IMR-90 (cell line): ENCODE data around the gene HLA-E. TPM values are rescaled to one million over a fixed set of nuclear protein-coding genes. Genes with fewer than 3 reads are reported as not detected.

Experiments used
- ATAC-seq: fragments of 200-7000 bp; cut with Tn5 transposase; 2 replicates; pipeline ENCODE4 v1.9.1; 2020; ENCODE audit warnings: low read depth, mild to moderate bottlenecking, moderate library complexity
- BruUV-seq: library from RNA; stranded (reverse); fragments of 400-500 nt; replicated peaks from 2 replicates; lab custom pipeline; 2021; lab: Mats Ljungman, UMichigan
- CTCF ChIA-PET: fragments of 300-600 bp; formaldehyde crosslinking; extraction: SDS; loops from one replicate; lab custom pipeline; 2021; ENCODE audit warnings: antibody characterized with exemption; lab: Yijun Ruan, JAX
- POLR2A ChIA-PET: fragments of 300-600 bp; sonication (Branson Sonifier 250); formaldehyde crosslinking; loops from one replicate; lab custom pipeline; 2022; ENCODE audit warnings: antibody characterized with exemption; ENCODE audit not compliant: unreplicated experiment; lab: Charles Lee
- DNase-seq: peaks from one replicate; pipeline ENCODE4 v3.0.0; 2013
- H2AFZ ChIP-seq: replicated peaks from 2 replicates; pipeline ENCODE3; 2013; ENCODE audit warnings: low read length, mild to moderate bottlenecking; ENCODE audit not compliant: poor library complexity
- H2AK5ac ChIP-seq: 2 replicates; pipeline ENCODE4 v1.6.1; 2013; ENCODE audit warnings: low read depth, low read length, inconsistent platforms
- H2AK9ac ChIP-seq: replicated peaks from 2 replicates; pipeline ENCODE3; 2013; ENCODE audit warnings: mild to moderate bottlenecking, low read depth, low read length, moderate library complexity; ENCODE audit not compliant: poor library complexity
- H2BK120ac ChIP-seq: 2 replicates; pipeline ENCODE4 v1.6.1; 2013; ENCODE audit warnings: low read depth, low read length, inconsistent platforms
- H2BK15ac ChIP-seq: 3 replicates; pipeline ENCODE4 v1.6.1; 2013; ENCODE audit warnings: low read depth, low read length, inconsistent platforms
- H2BK20ac ChIP-seq: 2 replicates; pipeline ENCODE4 v1.6.1; 2013; ENCODE audit warnings: low read depth, mild to moderate bottlenecking, inconsistent platforms, low read length, moderate library complexity
- H2BK5ac ChIP-seq: 2 replicates; pipeline ENCODE4 v1.6.1; 2013; ENCODE audit warnings: mild to moderate bottlenecking, low read depth, low read length, inconsistent platforms; ENCODE audit not compliant: poor library complexity, severe bottlenecking
- H3K14ac ChIP-seq: replicated peaks from 2 replicates; pipeline ENCODE4 v1.6.1; 2013; ENCODE audit warnings: low read depth, low read length, inconsistent platforms
- H3K18ac ChIP-seq: 2 replicates; pipeline ENCODE4 v1.6.1; 2013; ENCODE audit warnings: low read depth, low read length, control low read depth
- H3K23ac ChIP-seq: 2 replicates; pipeline ENCODE4 v1.6.1; 2013; ENCODE audit warnings: low read depth, low read length, inconsistent platforms
- H3K27ac ChIP-seq: 2 replicates; pipeline ENCODE4 v1.5.1; 2013; ENCODE audit warnings: mild to moderate bottlenecking, control low read depth, low read length; ENCODE audit not compliant: insufficient read depth
- H3K27me3 ChIP-seq: 2 replicates; pipeline ENCODE4 v1.6.1; 2013; ENCODE audit warnings: low read length; ENCODE audit not compliant: control insufficient read depth, insufficient read depth
- H3K36me3 ChIP-seq: 2 replicates; pipeline ENCODE4 v1.6.1; 2013; ENCODE audit warnings: low read length, mixed read lengths; ENCODE audit not compliant: control insufficient read depth, insufficient read depth
- H3K4ac ChIP-seq: 2 replicates; pipeline ENCODE4 v1.6.1; 2013; ENCODE audit warnings: low read depth, low read length, inconsistent platforms
- H3K4me1 ChIP-seq: 2 replicates; pipeline ENCODE4 v1.6.1; 2013; ENCODE audit warnings: low read length, mixed read lengths; ENCODE audit not compliant: control insufficient read depth, insufficient read depth
- H3K4me2 ChIP-seq: 2 replicates; pipeline ENCODE4 v1.6.1; 2013; ENCODE audit warnings: low read depth, mild to moderate bottlenecking, control low read depth, low read length, moderate library complexity
- H3K4me3 ChIP-seq: 2 replicates; pipeline ENCODE4 v1.5.1; 2013; ENCODE audit warnings: low read depth, mild to moderate bottlenecking, control low read depth, low read length, moderate library complexity; ENCODE audit not compliant: insufficient read depth
- H3K56ac ChIP-seq: 2 replicates; pipeline ENCODE4 v1.6.1; 2013; ENCODE audit warnings: low read length, inconsistent platforms; ENCODE audit not compliant: insufficient read depth; ENCODE audit errors: extremely low read depth
- H3K79me1 ChIP-seq, 2 experiments: 2 replicates each; pipeline ENCODE4 v1.6.1; 2013; ENCODE audit warnings: low read length in 2 of 2, inconsistent platforms in 1 of 2, low read depth in 1 of 2
- H3K9ac ChIP-seq: 2 replicates; pipeline ENCODE4 v1.6.1; 2013; ENCODE audit warnings: low read depth, low read length, control low read depth
- H3K9me1 ChIP-seq: 2 replicates; pipeline ENCODE4 v1.6.1; 2013; ENCODE audit warnings: low read length, inconsistent platforms; ENCODE audit not compliant: insufficient read depth
- H3K9me3 ChIP-seq: 2 replicates; pipeline ENCODE4 v1.6.1; 2013; ENCODE audit warnings: low read length; ENCODE audit not compliant: control insufficient read depth, insufficient read depth
- H4K20me1 ChIP-seq: 2 replicates; pipeline ENCODE4 v1.6.1; 2013; ENCODE audit warnings: low read length, inconsistent platforms; ENCODE audit not compliant: insufficient read depth
- H4K5ac ChIP-seq: 2 replicates; pipeline ENCODE4 v1.6.1; 2013; ENCODE audit warnings: mild to moderate bottlenecking, low read depth, low read length, control low read depth
- H4K8ac ChIP-seq, 2 experiments: 2 replicates each; pipeline ENCODE4 v1.6.1; 2013; ENCODE audit warnings: low read depth in 2 of 2, low read length in 2 of 2, control low read depth in 1 of 2, inconsistent platforms in 1 of 2
- H4K91ac ChIP-seq: 2 replicates; pipeline ENCODE4 v1.6.1; 2013; ENCODE audit warnings: low read depth, low read length, inconsistent platforms; ENCODE audit not compliant: insufficient read depth
- RAD21 ChIP-seq: IDR thresholded peaks from 2 replicates; pipeline ENCODE4 v1.6.1; 2012; ENCODE audit warnings: low read length, improper control_type of control experiment
- RCOR1 ChIP-seq: IDR thresholded peaks from 2 replicates; pipeline ENCODE4 v1.6.1; 2012; ENCODE audit warnings: mild to moderate bottlenecking, low read length, improper control_type of control experiment; ENCODE audit not compliant: insufficient replicate concordance
- WGBS, 2 experiments: methylation state at CpG; one replicate each; pipeline versions ENCODE4 v1.1.5 to v1.1.7; 2013; ENCODE audit warnings: missing lambda C conversion rate in 2 of 2; ENCODE audit not compliant: insufficient read length in 1 of 2; ENCODE audit errors: extremely low coverage in 2 of 2; 5-methylcytosine and 5-hydroxymethylcytosine counted together
- dilution Hi-C: fragments of 300-500 bp; cut with HindIII; formaldehyde crosslinking; loops from one replicate; pipeline ENCODE4 v1.14.3; 2018; ENCODE audit warnings: low sequenced_read_pairs; ENCODE audit not compliant: unreplicated experiment
- in situ Hi-C: fragments of 300-500 bp; cut with MboI; formaldehyde crosslinking; loops from 3 replicates; pipeline ENCODE4 v1.14.3; 2019; ENCODE audit warnings: low sequenced_read_pairs, inconsistent platforms, mixed read lengths
- intact Hi-C: fragments of 100-400 bp; cut with micrococcal nuclease; formaldehyde crosslinking; loops from 2 replicates; pipeline ENCODE4 v1.10.0; 2022
- polyA plus RNA-seq, 3 experiments: library from polyadenylated mRNA; depleted of rRNA; stranded (reverse); fragments of >200 nt; gene quantifications; 2 replicates each; pipeline ENCODE4 v1.2.3, GENCODE V29; 2012; ENCODE audit warnings: low replicate concordance in 1 of 3
- total RNA-seq: library from RNA; depleted of rRNA; stranded (reverse); fragments of >200 nt; gene quantifications from 2 replicates; pipeline ENCODE4 v1.2.3, GENCODE V29; 2012

Gene HLA-E
- total and polyA plus RNA-seq, 2 of the 4 experiments (the other 2 are of a cell fraction), result 83.6 to 84.8 TPM

DNA sequence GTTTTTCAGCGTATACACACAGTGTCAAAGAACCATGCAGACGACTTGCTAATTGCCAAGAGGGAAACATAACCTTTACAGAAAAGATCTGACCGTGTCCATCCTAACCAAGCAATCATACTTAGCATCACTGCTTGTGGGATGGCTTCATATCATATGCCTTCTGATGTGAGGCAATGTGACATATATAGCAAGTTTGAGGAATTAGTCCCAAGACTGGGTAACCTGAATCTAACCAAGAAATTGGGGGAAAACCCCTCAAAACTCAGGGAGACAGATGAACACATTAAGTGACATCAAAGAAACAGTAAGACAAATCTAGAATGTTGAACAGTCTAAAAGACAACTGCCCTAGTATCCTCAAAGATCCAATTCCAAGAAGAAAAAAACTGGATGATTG is 48.6 kb downstream of the HLA-E start:
- no peak overlapping the region for H3K27ac ChIP-seq
- H3K4me3 ChIP-seq, result no peak overlapping the region
- TF ChIP-seq RCOR1 (no peak), RAD21 (no peak)
- H4K8ac ChIP-seq, result no peak overlapping the region
- H2BK5ac ChIP-seq, result no peak overlapping the region
- H3K36me3 ChIP-seq, result no peaks in the 10 kb centered on the region
- no TSS peak for BruUV-seq
- no peak overlapping the region for H2AK5ac ChIP-seq
- H2BK120ac ChIP-seq, result no peak overlapping the region
- H3K23ac ChIP-seq, result no peak overlapping the region
- dilution Hi-C loops (no loop called here), intact Hi-C loops (no loop called here), in situ Hi-C loops (loop anchor here (5.0 kb wide), 1 partner anchor 46 kb away; no protein-coding TSS in a partner anchor)
- H2BK20ac ChIP-seq, result no peak overlapping the region
- no peak overlapping the region for H3K9ac ChIP-seq
- H3K79me1 ChIP-seq, result no peaks in the 10 kb centered on the region
- H3K27me3 ChIP-seq, result no peaks in the 10 kb centered on the region
- CTCF ChIA-PET, result no interaction called here
- H3K56ac ChIP-seq, result no peak overlapping the region
- H3K18ac ChIP-seq, result no peak overlapping the region
- H2AK9ac ChIP-seq, result no peak overlapping the region
- H3K4me2 ChIP-seq, result no peak overlapping the region
- POLR2A ChIA-PET, result no interaction called here
- no peaks in the 10 kb centered on the region for H3K9me1 ChIP-seq
- no peak overlapping the region for H3K4ac ChIP-seq
- no peak overlapping the region for H2AFZ ChIP-seq
- no peaks in the 10 kb centered on the region for H3K9me3 ChIP-seq
- H4K91ac ChIP-seq, result no peak overlapping the region
- ATAC-seq (no peak), DNase-seq (no peak)
- no peak overlapping the region for H4K5ac ChIP-seq
- no CpG with 5 or more reads among the region's 3 CpGs for WGBS, 2 experiments
- no peak overlapping the region for H3K14ac ChIP-seq
- no peak overlapping the region for H2BK15ac ChIP-seq
- no peaks in the 10 kb centered on the region for H4K20me1 ChIP-seq
- H3K4me1 ChIP-seq, result no peaks in the 10 kb centered on the region
